Measurements from ENCODE around the gene ADAMTS1. TPM values are rescaled to one million over a fixed set of nuclear protein-coding genes. Genes with fewer than 3 reads are reported as not detected.
"Not testable (repeated sequence)": the region's sequence is repeated elsewhere in the genome, so short reads cannot be mapped to it uniquely, and the experiment has no call there.

Gene ADAMTS1
- total RNA-seq: 67.3 TPM

DNA sequence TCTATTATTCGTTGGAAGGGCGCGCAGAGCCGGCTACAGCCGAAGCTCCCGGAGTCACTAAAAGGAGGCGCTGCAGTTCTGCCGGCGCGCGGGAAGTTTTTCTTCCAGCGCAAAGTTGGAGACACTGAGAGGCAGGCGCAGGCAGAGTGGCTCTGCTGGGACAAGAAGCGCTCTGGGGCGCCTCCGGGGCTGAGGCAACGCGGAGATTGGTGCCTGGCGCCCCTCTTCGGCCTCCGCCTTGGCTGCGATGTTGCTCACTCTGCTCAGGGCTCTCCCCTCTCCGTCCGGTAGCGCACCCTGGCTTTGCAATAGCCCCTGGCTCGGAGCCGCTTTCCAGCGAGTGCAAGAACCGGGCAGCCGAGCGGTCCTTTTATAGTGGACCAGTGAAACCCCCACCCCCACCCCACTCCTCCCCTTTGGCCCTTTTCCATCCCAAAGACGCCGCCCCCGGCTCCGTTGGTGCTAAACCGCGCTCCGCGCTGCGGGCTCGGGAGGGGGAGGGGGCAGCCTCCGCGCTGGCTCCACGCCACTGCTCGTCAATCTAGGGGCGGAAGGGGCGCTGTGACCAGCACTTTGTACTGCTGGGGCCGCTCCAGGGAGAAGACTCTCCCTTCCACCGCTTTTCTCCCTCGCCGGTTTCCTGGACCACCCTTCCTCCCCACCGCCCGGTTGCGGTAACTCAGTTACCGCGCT, at the start of gene ADAMTS1:
Gene ADAMTS1, minus strand, starts transcription at position 344 of the 693 bp plus-strand sequence. CDS start 455 bp downstream, outside the sequence.
- peak; percentile 97 for DNase-seq

DNA sequence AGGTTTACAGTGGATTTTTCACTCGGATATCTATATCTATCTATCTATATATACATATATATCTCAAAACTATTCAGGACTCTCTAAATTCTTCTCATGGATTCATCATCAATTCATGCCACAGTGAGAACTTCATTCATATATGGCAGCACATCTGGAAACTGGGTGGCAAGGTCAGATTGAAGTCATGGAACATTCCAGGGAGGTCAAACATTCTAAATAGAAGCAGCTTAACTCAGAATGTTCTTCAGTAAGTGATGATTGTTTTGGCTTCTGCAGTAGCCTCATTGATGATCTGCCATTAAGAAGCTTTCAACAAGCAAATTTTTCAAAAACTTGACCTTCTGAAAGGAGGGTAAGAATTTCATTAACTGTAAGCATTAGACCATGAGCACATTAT, 46.9 kb upstream of the ADAMTS1 start:
- no peak for DNase-seq

DNA sequence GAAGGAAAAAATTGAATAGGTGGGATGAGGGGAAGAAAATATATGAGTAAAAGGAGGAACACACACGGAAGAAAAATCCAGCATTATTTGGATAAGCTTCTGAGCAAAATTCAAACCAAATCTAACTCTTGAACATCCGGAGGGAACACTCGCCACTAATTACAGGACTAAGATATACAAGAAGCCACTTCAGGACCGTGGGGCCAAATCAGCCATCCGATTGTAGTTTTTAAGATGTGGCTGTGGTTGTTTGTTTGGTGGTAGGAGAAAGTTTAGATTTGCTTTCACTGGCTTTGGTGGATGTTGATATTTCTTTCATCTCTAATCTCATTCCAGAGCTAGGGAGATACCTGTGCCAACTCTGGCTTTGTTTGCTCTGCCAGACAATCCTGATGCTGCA, 43.7 kb upstream of the ADAMTS1 start:
- DNase-seq: no peak

DNA sequence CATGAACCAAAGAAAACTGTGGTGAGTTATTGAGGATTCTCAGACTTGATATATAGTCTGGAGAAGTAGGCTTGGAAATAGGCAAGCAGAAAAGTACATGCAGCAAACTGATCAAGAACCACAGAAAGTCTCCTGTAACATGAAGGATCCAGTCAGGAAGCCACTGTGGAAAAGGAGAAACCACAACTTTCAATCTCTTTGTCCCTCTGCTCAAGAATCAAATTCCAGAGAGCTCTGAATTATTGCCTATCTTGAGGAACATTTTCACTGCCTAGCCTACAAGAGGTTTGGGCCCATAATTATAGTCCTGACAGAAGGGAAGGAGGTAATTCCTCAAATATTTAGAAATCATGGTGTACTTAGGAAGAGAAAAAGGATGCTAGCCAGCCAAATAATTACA, 43.0 kb upstream of the ADAMTS1 start:
- no peak for DNase-seq

DNA sequence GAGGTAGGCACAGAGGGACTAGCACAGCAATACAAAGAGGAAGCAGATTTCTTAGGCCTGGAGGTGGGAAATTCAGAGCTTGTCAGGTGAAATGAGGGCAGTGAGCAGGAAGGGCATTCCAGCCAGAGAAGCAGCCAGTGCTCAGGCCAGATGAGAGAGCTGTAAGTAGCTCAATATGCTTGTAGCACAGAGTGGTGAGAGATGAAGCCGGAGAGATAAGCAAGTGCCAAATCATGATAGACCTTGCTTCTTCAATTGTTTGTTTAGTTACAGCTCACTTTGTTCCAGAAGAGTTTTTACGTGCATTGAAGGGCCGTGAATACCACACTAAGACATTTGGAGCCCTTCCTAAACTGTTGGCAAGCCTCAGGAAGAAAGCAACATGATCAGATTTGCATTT, 42.0 kb upstream of the ADAMTS1 start:
- DNase-seq: no peak

DNA sequence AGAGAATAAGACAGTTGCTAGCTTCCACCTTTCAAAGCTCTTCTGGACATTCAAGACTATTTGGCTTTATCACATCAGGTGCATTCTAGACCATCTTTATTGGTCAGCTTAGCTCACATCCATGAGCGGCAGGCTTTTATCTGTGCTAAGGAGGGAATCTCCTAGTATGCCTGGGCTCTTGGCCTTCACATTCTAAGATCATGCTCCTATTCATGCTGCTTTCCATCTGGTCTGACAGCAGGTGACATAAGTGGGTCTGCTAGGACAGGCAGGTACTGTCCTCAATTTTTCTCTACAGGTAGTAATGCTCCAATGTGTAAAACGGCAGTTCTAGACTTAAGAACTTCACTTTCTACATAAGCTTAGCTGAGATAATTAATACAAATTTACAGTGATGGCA, 39.2 kb upstream of the ADAMTS1 start:
- no peak for DNase-seq

DNA sequence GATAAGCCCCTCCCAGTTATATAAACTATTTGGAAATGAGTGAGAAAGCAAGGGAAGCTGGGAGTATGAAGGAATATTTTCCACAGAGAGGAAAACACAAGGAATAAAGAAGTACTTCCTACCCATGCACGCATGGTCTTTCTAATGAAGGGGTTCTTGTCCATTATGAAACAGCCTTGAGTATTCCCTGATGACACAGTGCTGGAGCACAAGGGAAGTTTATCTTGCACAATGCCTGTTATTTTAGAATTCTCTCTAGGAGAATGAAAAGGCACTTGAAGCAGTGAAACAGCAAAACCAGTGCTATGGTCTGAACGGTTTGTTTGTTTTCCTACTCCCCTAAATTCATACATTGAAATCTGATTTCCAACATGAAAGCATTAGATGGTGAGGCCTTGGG, 38.6 kb upstream of the ADAMTS1 start:
- DNase-seq: no peak

DNA sequence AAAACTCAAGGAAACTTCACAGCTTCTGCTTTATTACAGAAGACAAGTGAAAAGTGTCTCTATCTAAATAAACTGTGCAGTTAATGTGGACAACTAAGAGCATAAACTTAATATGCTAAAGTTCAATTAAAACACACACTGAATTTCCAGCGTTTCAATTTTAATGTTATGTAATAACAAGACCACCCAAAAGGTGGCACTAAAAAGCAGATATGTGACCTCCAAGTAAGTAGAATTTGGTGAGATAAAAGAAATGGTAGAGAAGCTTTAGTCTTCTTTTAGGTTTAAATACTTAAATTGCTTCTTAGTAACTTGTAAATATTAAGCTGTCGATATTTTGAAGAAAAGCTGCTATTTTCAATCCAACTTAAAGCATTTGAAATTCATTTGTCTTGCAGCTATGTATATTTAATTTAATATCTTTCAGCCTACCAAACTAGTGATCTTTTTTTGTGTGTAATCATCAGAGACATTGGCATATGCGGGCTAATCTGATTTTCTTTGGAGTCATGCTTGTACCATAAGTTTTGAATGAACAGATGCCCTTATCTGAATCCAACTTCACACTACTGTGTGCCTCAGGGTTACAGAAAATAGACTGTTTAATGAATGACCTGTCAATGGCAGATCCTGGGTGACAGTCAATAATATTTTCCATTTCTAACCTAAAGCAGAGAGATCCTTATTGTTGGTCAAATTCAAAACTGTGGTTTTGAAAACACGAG, 36.5 kb upstream of the ADAMTS1 start:
- peak; percentile 6 for DNase-seq

DNA sequence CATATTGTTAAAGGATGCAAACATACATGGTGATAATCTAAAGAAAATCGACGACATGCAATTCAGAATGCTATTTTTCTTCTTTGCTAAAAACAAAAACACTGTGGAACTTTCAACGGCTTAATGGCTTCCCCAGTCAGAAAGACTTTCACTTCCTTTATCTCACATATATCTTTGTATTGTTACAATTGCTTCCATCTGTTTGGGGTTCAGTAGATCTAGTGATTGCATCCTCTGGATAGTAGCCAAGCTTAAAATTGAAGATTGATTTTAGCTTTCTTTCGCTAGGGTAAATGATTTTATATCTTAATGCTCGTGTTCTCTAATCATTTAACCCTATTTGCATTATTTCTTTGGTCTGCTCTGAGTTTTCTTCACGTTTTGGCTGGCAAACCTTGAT, 31.8 kb upstream of the ADAMTS1 start:
- peak; percentile 73 for DNase-seq

DNA sequence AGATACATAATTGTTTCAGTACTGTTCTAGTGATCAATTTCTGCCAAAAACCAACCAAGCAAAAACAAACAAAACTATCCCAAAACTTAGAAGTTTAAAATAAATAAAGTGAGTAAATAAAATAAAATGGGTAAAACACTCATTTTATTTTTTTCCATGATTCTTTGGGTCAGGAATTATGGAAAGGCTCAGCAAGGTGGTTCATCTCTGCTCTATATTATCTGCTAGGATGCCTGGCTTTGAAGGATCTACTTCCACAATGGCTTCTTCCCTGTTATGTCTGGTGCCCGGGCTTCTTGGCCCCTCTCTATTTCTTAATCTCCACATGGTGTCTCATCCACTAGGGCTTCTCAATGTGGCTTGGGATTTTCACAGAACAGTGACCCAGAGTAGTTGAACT, 29.1 kb upstream of the ADAMTS1 start:
- no peak for DNase-seq

DNA sequence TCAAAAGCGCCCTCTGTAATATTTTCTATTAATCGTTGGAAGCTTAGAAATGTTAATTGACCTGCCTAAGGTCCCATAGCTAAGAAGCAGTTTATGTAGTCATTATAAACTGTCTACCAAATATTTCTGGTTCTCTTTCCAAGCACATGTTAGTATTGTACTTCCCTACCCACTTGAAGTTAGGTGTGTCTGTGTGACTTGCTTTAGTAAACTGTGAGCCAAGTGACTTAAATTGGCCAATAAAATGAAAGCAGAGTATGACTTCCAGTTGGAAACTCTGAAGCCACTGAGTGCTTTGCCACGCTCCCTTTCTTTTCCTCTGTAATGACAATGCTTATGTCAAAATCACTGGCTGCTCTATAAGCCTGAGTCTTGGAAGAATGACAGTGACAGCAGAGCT, 20.6 kb upstream of the ADAMTS1 start:
- no peak for DNase-seq

DNA sequence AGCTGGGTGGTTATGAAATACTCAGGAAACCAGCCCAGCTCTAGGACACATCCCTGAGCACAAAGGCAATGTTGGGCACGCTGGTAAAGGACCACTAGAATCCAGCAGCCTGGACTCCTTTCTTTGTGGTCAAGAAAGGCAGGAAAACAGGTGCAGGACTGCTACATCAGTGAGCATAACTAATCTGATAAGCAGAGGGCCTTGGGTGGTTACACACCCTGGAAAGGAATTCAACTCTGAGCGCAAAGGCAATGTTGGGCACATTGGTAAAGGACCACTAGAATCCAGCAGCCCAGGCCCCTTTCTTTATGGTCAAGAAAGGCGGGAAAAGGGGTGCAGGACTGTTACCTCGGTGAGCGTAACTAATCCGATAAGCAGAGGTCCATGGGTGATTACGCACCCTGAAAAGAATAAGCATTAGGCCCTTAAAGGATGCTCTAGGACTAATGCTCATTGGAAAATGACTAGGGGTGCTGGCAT, 11.7 kb upstream of the ADAMTS1 start:
- not testable (repeated sequence) for DNase-seq

DNA sequence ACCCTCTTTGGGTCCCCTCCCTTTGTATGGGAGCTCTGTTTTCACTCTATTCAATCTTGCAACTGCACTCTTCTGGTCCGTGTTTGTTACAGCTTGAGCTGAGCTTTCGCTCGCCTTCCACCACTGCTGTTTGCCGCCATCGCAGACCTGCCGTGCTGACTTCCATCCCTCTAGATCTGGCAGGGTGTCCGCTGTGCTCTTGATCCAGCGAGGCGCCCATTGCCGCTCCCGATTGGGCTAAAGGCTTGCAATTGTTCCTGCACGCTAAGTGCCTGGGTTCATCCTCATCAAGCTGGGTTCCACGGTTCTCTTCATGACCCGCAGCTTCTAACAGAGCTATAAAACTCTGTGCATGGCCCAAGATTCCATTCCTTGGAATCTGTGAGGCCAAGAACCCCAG, 9.5 kb upstream of the ADAMTS1 start:
- not testable (repeated sequence) for DNase-seq

DNA sequence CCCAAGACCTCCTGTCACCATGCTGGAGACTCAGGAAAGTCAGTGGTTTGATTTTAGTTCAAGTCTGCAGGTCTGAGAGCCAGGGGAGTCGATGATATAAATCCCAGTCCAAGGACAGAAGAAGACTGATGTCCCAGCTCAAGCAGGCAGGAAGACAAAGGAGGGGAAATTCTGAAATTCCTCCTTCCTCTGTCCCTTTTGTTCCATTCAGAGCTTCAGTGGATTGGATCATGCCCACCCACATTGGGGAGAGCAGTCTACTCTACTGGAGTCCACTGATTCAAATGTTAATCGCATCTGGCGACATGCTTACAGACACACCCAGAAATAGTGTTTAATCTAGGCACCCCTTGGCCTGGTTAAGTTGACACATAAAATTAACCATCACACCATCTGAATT, 7.2 kb upstream of the ADAMTS1 start:
- DNase-seq: no peak

DNA sequence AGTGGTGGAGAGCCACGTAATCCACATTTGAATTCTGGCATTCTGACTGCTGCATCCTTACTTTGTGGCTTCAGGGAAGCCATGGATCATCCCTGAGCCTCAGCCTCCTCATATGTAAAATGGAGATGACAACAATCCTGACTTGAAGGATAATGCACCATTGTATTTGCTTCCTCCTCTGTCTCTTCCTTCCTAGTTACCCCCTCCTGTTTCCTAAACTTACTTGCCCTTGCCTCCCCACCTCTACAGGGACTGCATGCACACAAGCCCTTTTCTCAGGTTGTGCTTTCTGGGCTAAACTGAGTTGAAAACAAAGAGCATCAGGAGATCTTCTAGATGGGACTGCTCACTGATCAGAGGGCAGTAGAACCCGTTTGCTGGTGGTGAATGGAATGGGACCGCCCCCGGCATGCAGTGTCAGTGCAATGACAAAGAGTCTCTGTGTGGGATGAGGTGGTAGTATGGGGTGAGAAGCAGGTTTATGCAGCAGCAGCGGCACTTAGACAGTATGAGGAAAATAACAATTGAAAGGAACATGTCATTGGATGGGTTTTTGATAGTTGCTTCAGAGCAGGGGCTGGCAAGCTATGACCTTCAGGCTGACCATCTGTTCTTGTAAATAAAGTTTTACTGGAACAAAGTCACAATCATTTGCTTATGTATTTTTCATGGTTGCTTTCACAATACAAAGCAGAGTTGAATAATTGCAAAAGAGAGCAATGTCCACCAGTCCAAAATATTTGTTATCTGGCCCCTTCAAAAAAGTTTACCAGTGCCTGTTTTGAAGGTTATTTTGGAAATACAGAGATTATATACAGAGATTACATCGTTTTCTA, 6.1 kb upstream of the ADAMTS1 start:
- no peak for DNase-seq

DNA sequence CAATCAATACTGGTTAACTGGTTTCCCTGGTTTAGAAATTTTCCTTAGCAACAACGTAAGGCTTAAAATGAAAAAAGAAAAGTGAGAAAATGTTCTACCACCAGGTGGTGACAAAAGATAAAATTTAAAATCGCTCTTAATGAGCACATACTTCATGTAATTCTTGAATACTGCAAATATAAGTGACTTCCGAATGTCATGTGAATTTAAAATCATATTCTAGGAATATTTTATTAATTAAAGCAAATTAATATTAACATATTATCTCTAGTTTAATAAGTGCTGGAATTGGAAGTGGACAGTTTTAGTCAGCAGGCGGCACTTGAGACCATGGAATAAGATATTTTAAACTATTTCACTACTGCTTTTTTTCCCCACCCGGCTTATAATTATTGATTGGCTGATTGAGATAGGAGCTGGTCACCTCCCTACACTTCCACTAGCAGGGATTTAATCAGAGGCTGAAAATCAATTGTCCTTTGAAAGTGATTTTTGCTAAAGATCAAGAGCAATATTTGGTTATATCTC, 5.0 kb upstream of the ADAMTS1 start:
- DNase-seq: peak; percentile 77

DNA sequence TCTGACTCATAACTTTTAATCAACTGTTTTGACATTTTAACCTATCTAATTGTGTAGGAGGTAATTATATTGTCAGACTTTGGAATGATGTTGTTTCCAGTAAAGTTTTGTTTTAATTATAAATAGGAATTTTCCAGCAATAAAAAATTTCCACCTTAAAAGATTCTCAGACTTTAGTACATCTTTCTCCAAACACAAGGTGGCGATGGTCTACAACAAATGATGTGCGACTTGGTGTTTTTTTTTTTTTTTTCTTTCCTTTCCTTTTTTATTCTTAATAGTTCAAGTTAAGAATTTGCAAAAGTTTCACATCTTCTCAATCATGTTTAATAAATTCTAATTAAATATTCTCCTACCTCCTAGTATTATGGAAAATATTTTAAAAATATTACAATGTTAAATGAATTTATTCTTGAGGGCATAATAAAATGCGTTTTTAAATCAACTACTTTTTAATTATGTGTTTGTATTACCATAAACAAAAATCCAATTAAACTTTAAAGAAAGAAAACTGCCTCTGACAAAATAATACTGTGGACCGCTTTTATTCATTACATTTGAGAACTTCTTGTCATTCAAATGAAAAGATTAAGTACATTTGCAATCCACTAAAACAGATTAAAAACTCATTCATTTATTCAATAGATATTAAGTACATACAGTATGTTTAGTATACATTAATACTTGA, 4.4 kb upstream of the ADAMTS1 start:
- peak; percentile 54 for DNase-seq

DNA sequence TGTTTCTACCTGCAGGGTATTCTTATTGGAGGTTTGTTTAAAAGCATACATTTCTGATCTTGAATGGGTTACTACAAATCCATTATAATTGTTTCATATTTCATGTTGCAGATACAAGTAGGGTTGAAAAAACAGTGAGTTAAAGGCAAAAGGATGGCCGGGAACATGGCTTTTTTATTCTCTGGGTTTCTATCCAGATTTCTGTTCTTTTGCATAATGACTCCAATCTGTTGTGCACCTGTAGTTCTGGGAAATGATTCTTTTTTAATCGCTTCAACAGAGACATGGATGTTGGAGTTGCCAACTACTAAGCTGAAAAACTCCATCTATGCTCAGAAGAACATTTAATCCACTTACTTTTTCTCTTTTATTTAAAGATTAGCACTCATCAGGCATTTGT, 2.7 kb upstream of the ADAMTS1 start:
- DNase-seq: no peak

DNA sequence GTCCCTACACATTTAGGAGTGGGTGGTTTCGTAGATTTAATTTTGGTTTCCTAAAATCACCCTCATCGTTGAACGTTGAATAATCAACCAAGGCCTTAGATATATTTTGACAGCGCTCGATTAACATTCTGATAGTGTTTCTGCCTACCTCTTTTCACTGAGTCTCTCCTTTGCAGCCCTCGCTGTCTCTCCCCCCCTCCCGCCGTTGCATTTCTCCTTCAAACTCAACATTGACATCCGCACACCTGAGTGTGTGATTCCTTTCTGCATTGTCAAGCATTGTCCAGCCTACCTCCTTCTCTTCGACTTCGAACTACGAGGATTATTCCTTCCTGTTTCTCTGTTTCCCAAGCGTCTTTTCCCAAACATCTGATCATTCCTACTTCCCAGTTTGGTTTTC, 1.8 kb upstream of the ADAMTS1 start:
- no peak for DNase-seq

DNA sequence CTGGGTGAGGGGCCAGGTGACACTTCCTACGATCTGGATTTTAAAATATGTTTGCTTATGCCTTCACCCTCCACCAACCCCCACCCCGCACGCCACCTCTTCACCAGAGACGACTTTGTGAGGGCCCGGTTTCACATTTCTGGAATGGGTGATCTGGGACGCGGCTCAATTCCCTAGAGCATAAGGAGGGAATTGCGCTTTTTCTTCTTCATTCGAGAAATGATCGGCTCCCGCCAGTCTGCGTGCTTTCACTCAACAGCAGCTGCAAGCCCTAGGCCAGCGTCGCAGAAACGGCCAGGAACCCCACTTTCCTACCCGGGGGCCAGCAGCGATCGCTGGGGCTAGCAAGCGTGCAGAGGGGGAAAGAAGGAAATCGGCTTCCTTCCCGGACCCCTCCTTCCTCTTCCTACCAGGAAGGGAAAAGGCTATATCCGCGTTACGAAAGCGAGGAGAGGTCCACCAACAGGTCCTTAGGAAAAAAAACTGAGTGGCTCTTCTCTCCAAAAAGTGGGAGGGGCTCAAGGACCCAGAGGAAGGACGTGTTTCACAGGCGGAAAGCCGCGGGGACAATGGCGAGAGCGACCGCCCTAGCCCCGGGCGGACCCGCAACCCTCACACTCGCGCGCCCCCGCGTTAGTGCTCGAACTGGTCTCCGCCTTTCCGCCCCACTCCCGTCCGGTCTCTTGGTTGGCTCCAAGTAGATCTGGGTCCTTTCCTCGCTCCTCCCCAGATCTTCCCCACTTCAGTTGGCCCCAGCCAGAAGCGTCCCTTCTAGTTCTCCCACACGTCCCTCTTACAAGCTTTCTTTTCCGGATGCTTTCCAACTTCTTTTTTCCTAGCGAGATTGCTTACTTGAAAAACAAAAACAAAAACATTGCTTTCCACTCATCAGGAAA, 1.1 kb upstream of the ADAMTS1 start:
- peak; percentile 91 for DNase-seq

DNA sequence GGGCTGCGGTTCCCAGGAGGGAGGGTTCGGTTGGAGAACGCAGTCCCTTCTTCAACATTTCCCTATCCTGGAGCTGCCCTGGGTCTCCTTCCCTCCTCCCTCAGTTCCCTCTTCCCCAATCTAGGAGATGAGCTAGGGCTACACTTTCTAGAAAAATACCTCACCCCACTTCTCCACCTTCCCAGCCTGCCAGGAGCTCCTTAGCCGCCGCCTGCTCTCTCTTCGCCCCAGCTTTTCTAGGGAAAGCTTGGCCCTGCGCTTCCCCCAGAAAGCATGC, 488 bp upstream of the ADAMTS1 start:
- DNase-seq: no peak

Data from skin of body (tissue), 2 donors.